NB4 (cell line): ENCODE results near the gene CAPN8.

Experiments used
- POLR2A ChIP-seq: IDR thresholded peaks from 2 replicates; pipeline ENCODE4 v1.6.1; 2011; ENCODE audit warnings: mild to moderate bottlenecking; ENCODE audit not compliant: insufficient read length; ENCODE audit errors: extremely low read depth
- TF ChIP-seq, protein P1 (sequence below): IDR thresholded peaks from one replicate; pipeline ENCODE4 v1.5.1; 2012; ENCODE audit warnings: low read depth, low read length
- TF ChIP-seq, protein P2 (sequence below): IDR thresholded peaks from 2 replicates; pipeline ENCODE4 v1.6.1; 2011; ENCODE audit warnings: low read depth, low read length

GRCh38 chr1:223710179-223711133 lies 45.0 kb upstream of the CAPN8 start:
- TF ChIP-seq, protein P1, sequence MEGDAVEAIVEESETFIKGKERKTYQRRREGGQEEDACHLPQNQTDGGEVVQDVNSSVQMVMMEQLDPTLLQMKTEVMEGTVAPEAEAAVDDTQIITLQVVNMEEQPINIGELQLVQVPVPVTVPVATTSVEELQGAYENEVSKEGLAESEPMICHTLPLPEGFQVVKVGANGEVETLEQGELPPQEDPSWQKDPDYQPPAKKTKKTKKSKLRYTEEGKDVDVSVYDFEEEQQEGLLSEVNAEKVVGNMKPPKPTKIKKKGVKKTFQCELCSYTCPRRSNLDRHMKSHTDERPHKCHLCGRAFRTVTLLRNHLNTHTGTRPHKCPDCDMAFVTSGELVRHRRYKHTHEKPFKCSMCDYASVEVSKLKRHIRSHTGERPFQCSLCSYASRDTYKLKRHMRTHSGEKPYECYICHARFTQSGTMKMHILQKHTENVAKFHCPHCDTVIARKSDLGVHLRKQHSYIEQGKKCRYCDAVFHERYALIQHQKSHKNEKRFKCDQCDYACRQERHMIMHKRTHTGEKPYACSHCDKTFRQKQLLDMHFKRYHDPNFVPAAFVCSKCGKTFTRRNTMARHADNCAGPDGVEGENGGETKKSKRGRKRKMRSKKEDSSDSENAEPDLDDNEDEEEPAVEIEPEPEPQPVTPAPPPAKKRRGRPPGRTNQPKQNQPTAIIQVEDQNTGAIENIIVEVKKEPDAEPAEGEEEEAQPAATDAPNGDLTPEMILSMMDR = no peak
- no peak for TF ChIP-seq POLR2A
- TF ChIP-seq, protein P2, sequence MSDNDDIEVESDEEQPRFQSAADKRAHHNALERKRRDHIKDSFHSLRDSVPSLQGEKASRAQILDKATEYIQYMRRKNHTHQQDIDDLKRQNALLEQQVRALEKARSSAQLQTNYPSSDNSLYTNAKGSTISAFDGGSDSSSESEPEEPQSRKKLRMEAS = no peak
